Measurements from ENCODE around the gene ZNF80.

The ZNF80 gene

GRCh38 chr3:114218578-114219185 is 18.7 kb downstream of the ZNF80 start:
- no peak for DNase-seq

- no peak for DNase-seq
These were observed 19.4 kb downstream of the ZNF80 start for GRCh38 chr3:114218006-114218405.

GRCh38 chr3:114217266-114217665 is 20.1 kb downstream of the ZNF80 start:
- no peak for DNase-seq

GRCh38 chr3:114216186-114216970 is 21.0 kb downstream of the ZNF80 start:
- DNase-seq, result no peak

GRCh38 chr3:114214542-114215341 is 22.6 kb downstream of the ZNF80 start:
- DNase-seq, result no peak

- DNase-seq, result peak; percentile 70
These were observed 23.5 kb downstream of the ZNF80 start for GRCh38 chr3:114213627-114214541.

- no peak for DNase-seq
These were observed 24.1 kb downstream of the ZNF80 start for GRCh38 chr3:114213292-114213626.

- DNase-seq, result no peak
These were observed 24.7 kb downstream of the ZNF80 start for GRCh38 chr3:114212646-114213045.

- no peak for DNase-seq
These were observed 29.6 kb downstream of the ZNF80 start for GRCh38 chr3:114207768-114208167.

GRCh38 chr3:114206342-114206741 is 31.0 kb downstream of the ZNF80 start:
- DNase-seq, result no peak

GRCh38 chr3:114205541-114205940 is 31.8 kb downstream of the ZNF80 start:
- no peak for DNase-seq

GRCh38 chr3:114194750-114195149 is 42.6 kb downstream of the ZNF80 start:
- DNase-seq, result no peak

- DNase-seq, result no peak
These were observed 45.2 kb downstream of the ZNF80 start for GRCh38 chr3:114192136-114192535.

GRCh38 chr3:114186501-114186900 is 50.9 kb downstream of the ZNF80 start:
- DNase-seq, result no peak
